ENCODE results near the gene BMP8A.

- TF ChIP-seq, protein P1, sequence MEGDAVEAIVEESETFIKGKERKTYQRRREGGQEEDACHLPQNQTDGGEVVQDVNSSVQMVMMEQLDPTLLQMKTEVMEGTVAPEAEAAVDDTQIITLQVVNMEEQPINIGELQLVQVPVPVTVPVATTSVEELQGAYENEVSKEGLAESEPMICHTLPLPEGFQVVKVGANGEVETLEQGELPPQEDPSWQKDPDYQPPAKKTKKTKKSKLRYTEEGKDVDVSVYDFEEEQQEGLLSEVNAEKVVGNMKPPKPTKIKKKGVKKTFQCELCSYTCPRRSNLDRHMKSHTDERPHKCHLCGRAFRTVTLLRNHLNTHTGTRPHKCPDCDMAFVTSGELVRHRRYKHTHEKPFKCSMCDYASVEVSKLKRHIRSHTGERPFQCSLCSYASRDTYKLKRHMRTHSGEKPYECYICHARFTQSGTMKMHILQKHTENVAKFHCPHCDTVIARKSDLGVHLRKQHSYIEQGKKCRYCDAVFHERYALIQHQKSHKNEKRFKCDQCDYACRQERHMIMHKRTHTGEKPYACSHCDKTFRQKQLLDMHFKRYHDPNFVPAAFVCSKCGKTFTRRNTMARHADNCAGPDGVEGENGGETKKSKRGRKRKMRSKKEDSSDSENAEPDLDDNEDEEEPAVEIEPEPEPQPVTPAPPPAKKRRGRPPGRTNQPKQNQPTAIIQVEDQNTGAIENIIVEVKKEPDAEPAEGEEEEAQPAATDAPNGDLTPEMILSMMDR (IDR thresholded peaks at IDR 0.05): no peak
- TF ChIP-seq POLR2A (IDR thresholded peaks at IDR 0.05): no peak
These were observed 8.2 kb downstream of the BMP8A start for GRCh38 chr1:39499668-39500067.

All from sigmoid colon (tissue), 3 donors.